ENCODE results near the gene MATN4.

DNA sequence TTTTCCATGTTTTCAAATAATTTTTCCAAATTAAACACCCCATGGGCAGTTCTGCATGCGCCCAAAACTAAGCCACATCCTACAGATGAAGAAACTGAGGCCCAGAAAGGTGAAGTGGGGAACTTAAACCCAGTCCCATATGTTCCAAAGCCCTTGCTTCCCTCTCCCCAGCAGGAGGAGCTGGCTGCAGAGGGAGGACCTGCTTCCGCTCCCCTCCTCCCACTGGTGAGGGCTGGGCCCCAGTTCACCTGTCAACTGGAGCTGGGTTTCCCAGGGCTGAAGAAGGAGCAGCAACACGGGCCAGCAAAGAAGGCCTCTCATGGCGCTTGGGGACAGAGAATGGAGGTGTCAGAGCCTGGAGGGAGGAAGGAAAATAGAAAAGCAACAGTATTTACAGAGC lies 2.8 kb downstream of the MATN4 start:
- TF ChIP-seq POLR2A (IDR thresholded peaks at IDR 0.05; ENCODE audit: low read depth, low read length) = no peak
- TF ChIP-seq, protein P1, sequence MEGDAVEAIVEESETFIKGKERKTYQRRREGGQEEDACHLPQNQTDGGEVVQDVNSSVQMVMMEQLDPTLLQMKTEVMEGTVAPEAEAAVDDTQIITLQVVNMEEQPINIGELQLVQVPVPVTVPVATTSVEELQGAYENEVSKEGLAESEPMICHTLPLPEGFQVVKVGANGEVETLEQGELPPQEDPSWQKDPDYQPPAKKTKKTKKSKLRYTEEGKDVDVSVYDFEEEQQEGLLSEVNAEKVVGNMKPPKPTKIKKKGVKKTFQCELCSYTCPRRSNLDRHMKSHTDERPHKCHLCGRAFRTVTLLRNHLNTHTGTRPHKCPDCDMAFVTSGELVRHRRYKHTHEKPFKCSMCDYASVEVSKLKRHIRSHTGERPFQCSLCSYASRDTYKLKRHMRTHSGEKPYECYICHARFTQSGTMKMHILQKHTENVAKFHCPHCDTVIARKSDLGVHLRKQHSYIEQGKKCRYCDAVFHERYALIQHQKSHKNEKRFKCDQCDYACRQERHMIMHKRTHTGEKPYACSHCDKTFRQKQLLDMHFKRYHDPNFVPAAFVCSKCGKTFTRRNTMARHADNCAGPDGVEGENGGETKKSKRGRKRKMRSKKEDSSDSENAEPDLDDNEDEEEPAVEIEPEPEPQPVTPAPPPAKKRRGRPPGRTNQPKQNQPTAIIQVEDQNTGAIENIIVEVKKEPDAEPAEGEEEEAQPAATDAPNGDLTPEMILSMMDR (conservative IDR thresholded peaks at IDR 0.05; ENCODE audit: low read depth, low read length) = no peak
- no peak for TF ChIP-seq RCOR1 (IDR thresholded peaks at IDR 0.05; ENCODE audit: insufficient replicate concordance, low read length)
- no peak for TF ChIP-seq RAD21 (IDR thresholded peaks at IDR 0.05; ENCODE audit: low read length)
- TF ChIP-seq MXI1 (IDR thresholded peaks at IDR 0.05; ENCODE audit: borderline replicate concordance, low read depth, low read length) = no peak
- no peak for TF ChIP-seq NFE2L2 (IDR thresholded peaks at IDR 0.05; ENCODE audit: low read depth, low read length)
- no peak for TF ChIP-seq CEBPB (IDR thresholded peaks at IDR 0.05; ENCODE audit: low read depth, low read length)
- TF ChIP-seq, protein P2, sequence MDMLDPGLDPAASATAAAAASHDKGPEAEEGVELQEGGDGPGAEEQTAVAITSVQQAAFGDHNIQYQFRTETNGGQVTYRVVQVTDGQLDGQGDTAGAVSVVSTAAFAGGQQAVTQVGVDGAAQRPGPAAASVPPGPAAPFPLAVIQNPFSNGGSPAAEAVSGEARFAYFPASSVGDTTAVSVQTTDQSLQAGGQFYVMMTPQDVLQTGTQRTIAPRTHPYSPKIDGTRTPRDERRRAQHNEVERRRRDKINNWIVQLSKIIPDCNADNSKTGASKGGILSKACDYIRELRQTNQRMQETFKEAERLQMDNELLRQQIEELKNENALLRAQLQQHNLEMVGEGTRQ (IDR thresholded peaks at IDR 0.05; ENCODE audit: low read depth, low read length) = no peak
- TF ChIP-seq MAFK (IDR thresholded peaks at IDR 0.05; ENCODE audit: low read depth, low read length) = no peak
- no peak for TF ChIP-seq CHD1 (IDR thresholded peaks at IDR 0.05; ENCODE audit: low read depth, low read length)

All from IMR-90 (cell line).